ENCODE data around the gene COPG1.

Gene COPG1

GRCh38 chr3:129289201-129289921 is 40.0 kb downstream of the COPG1 start:
- TF ChIP-seq EGR1 (IDR thresholded peaks at IDR 0.05): no peak
- no peak for TF ChIP-seq TAF1 (IDR thresholded peaks at IDR 0.05; ENCODE audit: low read depth)
- no peak for TF ChIP-seq TEAD4 (IDR thresholded peaks at IDR 0.05)
- TF ChIP-seq MAX (IDR thresholded peaks at IDR 0.05): no peak
- no peak for TF ChIP-seq REST (IDR thresholded peaks at IDR 0.05; ENCODE audit: low read depth)
- no peak for TF ChIP-seq FOXM1 (IDR thresholded peaks at IDR 0.05; ENCODE audit: borderline replicate concordance, low read depth)
- no peak for TF ChIP-seq RAD21 (IDR thresholded peaks at IDR 0.05; ENCODE audit: low read depth)
- TF ChIP-seq NFIC (IDR thresholded peaks at IDR 0.05): no peak
- TF ChIP-seq CREB1 (IDR thresholded peaks at IDR 0.05; ENCODE audit: low read depth): no peak

- no peak for TF ChIP-seq EGR1 (IDR thresholded peaks at IDR 0.05)
- TF ChIP-seq NFIC (IDR thresholded peaks at IDR 0.05): no peak
- TF ChIP-seq FOXM1 (IDR thresholded peaks at IDR 0.05; ENCODE audit: borderline replicate concordance, low read depth): no peak
- no peak for TF ChIP-seq TAF1 (IDR thresholded peaks at IDR 0.05; ENCODE audit: low read depth)
- no peak for TF ChIP-seq TCF12 (IDR thresholded peaks at IDR 0.05; ENCODE audit: low read depth)
- no peak for TF ChIP-seq RAD21 (IDR thresholded peaks at IDR 0.05; ENCODE audit: low read depth)
- no peak for TF ChIP-seq CREB1 (IDR thresholded peaks at IDR 0.05; ENCODE audit: low read depth)
- no peak for TF ChIP-seq CEBPB (IDR thresholded peaks at IDR 0.05)
- TF ChIP-seq MAX (IDR thresholded peaks at IDR 0.05): no peak
- no peak for TF ChIP-seq EP300 (IDR thresholded peaks at IDR 0.05; ENCODE audit: borderline replicate concordance)
- no peak for TF ChIP-seq TEAD4 (IDR thresholded peaks at IDR 0.05)
- no peak for TF ChIP-seq USF1 (IDR thresholded peaks at IDR 0.05)
These were observed 42.0 kb downstream of the COPG1 start for GRCh38 chr3:129291236-129291886.

- TF ChIP-seq NFIC (IDR thresholded peaks at IDR 0.05) (no peak), RAD21 (IDR thresholded peaks at IDR 0.05; ENCODE audit: low read depth) (no peak), FOXM1 (IDR thresholded peaks at IDR 0.05; ENCODE audit: borderline replicate concordance, low read depth) (no peak), MAX (IDR thresholded peaks at IDR 0.05) (no peak), TEAD4 (IDR thresholded peaks at IDR 0.05) (no peak), CREB1 (IDR thresholded peaks at IDR 0.05; ENCODE audit: low read depth) (no peak)
These were observed 45.9 kb downstream of the COPG1 start for GRCh38 chr3:129295286-129295685.

GRCh38 chr3:129304146-129304961 is 54.9 kb downstream of the COPG1 start:
- TF ChIP-seq USF1 (IDR thresholded peaks at IDR 0.05) (no peak), REST (IDR thresholded peaks at IDR 0.05; ENCODE audit: low read depth) (no peak), YY1 (IDR thresholded peaks at IDR 0.05; ENCODE audit: low read depth) (no peak), RAD21 (IDR thresholded peaks at IDR 0.05; ENCODE audit: low read depth) (no peak), NFIC (IDR thresholded peaks at IDR 0.05) (no peak), FOXM1 (IDR thresholded peaks at IDR 0.05; ENCODE audit: borderline replicate concordance, low read depth) (no peak), MAX (IDR thresholded peaks at IDR 0.05) (no peak), EP300 (IDR thresholded peaks at IDR 0.05; ENCODE audit: borderline replicate concordance) (no peak), CEBPB (IDR thresholded peaks at IDR 0.05) (no peak)

- TF ChIP-seq TAF1 (IDR thresholded peaks at IDR 0.05; ENCODE audit: low read depth) (no peak), RAD21 (IDR thresholded peaks at IDR 0.05; ENCODE audit: low read depth) (no peak), MAX (IDR thresholded peaks at IDR 0.05) (no peak), USF1 (IDR thresholded peaks at IDR 0.05) (no peak), ZBTB7A (IDR thresholded peaks at IDR 0.05; ENCODE audit: low read depth) (no peak), EGR1 (IDR thresholded peaks at IDR 0.05) (no peak), NFIC (IDR thresholded peaks at IDR 0.05) (no peak), TEAD4 (IDR thresholded peaks at IDR 0.05) (no peak), EP300 (IDR thresholded peaks at IDR 0.05; ENCODE audit: borderline replicate concordance) (no peak)
These were observed 55.5 kb downstream of the COPG1 start for GRCh38 chr3:129304962-129305222.
